Measurements from ENCODE around the gene KLKB1.

Gene KLKB1

DNA sequence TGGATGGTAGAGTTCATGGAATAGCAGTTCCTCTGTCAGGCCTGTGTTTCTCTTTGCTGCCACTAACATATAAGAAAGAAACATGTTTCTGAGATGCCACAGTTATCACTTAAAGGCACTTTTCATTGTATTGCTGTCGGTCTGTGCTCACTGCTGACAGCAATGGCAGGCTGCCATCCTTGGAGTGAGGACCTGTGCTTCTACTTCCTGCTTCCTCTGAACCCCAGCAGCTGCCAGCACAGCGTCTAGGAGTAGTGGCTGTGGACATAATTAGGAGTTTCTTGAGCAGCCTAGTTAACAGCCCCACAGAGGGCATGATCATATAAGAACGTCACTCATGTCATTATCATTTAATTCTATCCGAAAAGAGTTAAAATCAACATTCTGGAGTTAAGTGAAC lies 69.2 kb downstream of the KLKB1 start:
- no peaks in the 10 kb centered on the region for H3K9me3 ChIP-seq (ENCODE audit: control insufficient read depth in 2 of 2, low read length in 2 of 2)
- H3K4me1 ChIP-seq (ENCODE audit: control insufficient read depth, insufficient read depth, low read length), result no peaks in the 10 kb centered on the region
- H3K36me3 ChIP-seq (ENCODE audit: control insufficient read depth in 2 of 2, insufficient read depth in 2 of 2, low read length in 2 of 2), result no peaks in the 10 kb centered on the region
- H3K4me3 ChIP-seq (ENCODE audit: low read length in 2 of 2), result no peak overlapping the region
- H3K27ac ChIP-seq (ENCODE audit: low read length), result no peak overlapping the region
- no peak overlapping the region for H3K9ac ChIP-seq (ENCODE audit: low read length in 2 of 2)
- peaks cover 10 to 13% of the 10 kb centered on the region in 2 donors for H3K27me3 ChIP-seq (ENCODE audit: control insufficient read depth in 1 of 2, insufficient read depth in 2 of 2, low read length in 2 of 2)

DNA sequence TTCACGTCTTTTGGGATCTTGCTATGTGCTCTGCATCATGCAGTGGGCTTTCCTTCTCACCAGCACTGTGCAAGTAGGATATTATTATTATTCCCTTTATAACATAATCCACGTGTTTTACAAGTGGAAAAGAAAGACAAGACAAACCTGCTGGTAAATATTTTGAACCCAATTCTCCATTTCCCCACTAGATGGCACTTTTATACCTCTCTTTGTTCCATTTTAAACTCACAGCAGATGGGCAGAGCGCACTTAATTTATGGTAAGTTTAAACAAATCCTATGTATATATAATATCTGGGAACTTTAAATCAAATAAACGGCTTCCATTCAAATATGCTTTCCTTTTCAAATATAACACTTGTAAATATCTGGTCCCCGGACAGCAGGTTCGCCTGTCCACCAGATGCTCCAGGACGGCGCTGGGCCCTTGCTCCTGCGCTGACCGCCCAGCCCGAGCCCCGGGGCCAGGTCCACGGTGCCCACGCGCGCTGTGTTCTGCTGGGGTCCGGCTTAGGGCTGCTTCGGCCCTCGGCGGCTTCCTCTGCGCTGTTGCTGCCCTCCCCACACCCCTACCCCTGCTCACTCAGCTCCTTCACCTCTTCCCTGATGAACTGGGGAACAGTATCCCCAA lies 69.8 kb downstream of the KLKB1 start:
- H3K4me1 ChIP-seq (ENCODE audit: control insufficient read depth, insufficient read depth, low read length), result no peaks in the 10 kb centered on the region
- H3K9me3 ChIP-seq (ENCODE audit: control insufficient read depth in 2 of 2, low read length in 2 of 2), result no peaks in the 10 kb centered on the region
- no peaks in the 10 kb centered on the region for H3K36me3 ChIP-seq (ENCODE audit: control insufficient read depth in 2 of 2, insufficient read depth in 2 of 2, low read length in 2 of 2)
- peaks cover 8 to 13% of the 10 kb centered on the region in 2 donors for H3K27me3 ChIP-seq (ENCODE audit: control insufficient read depth in 1 of 2, insufficient read depth in 2 of 2, low read length in 2 of 2)
- H3K4me3 ChIP-seq (ENCODE audit: low read length in 2 of 2), result no peak overlapping the region
- H3K27ac ChIP-seq (ENCODE audit: low read length), result no peak overlapping the region
- no peak overlapping the region for H3K9ac ChIP-seq (ENCODE audit: low read length in 2 of 2)

- no peaks in the 10 kb centered on the region for H3K36me3 ChIP-seq (ENCODE audit: control insufficient read depth in 2 of 2, insufficient read depth in 2 of 2, low read length in 2 of 2)
- H3K27ac ChIP-seq (ENCODE audit: low read length), result no peak overlapping the region
- H3K9ac ChIP-seq (ENCODE audit: low read length in 2 of 2), result no peak overlapping the region
- H3K27me3 ChIP-seq (ENCODE audit: control insufficient read depth in 1 of 2, insufficient read depth in 2 of 2, low read length in 2 of 2), result peaks cover 8 to 13% of the 10 kb centered on the region in 2 donors
- H3K4me1 ChIP-seq (ENCODE audit: control insufficient read depth, insufficient read depth, low read length), result no peaks in the 10 kb centered on the region
- no peaks in the 10 kb centered on the region for H3K9me3 ChIP-seq (ENCODE audit: control insufficient read depth in 2 of 2, low read length in 2 of 2)
- H3K4me3 ChIP-seq (ENCODE audit: low read length in 2 of 2), result no peak overlapping the region
These were observed 70.8 kb downstream of the KLKB1 start for GRCh38 chr4:186298031-186298647.

- Histone ChIP-seq H3K4me3 (ENCODE audit: low read length in 2 of 2) (no peak overlapping the region), H3K9me3 (ENCODE audit: control insufficient read depth in 2 of 2, low read length in 2 of 2) (no peaks in the 10 kb centered on the region), H3K9ac (ENCODE audit: low read length in 2 of 2) (no peak overlapping the region), H3K27ac (ENCODE audit: low read length) (no peak overlapping the region), H3K36me3 (ENCODE audit: control insufficient read depth in 2 of 2, insufficient read depth in 2 of 2, low read length in 2 of 2) (no peaks in the 10 kb centered on the region), H3K27me3 (ENCODE audit: control insufficient read depth in 1 of 2, insufficient read depth in 2 of 2, low read length in 2 of 2) (peaks cover 8 to 13% of the 10 kb centered on the region in 2 donors), H3K4me1 (ENCODE audit: control insufficient read depth, insufficient read depth, low read length) (no peaks in the 10 kb centered on the region)
These were observed 72.0 kb downstream of the KLKB1 start for GRCh38 chr4:186299291-186299690.

- no peaks in the 10 kb centered on the region for H3K4me1 ChIP-seq (ENCODE audit: control insufficient read depth, insufficient read depth, low read length)
- no peaks in the 10 kb centered on the region for H3K36me3 ChIP-seq (ENCODE audit: control insufficient read depth in 2 of 2, insufficient read depth in 2 of 2, low read length in 2 of 2)
- no peak overlapping the region for H3K9ac ChIP-seq (ENCODE audit: low read length in 2 of 2)
- H3K4me3 ChIP-seq (ENCODE audit: low read length in 2 of 2), result no peak overlapping the region
- peaks cover 8 to 13% of the 10 kb centered on the region in 2 donors for H3K27me3 ChIP-seq (ENCODE audit: control insufficient read depth in 1 of 2, insufficient read depth in 2 of 2, low read length in 2 of 2)
- no peak overlapping the region for H3K27ac ChIP-seq (ENCODE audit: low read length)
- H3K9me3 ChIP-seq (ENCODE audit: control insufficient read depth in 2 of 2, low read length in 2 of 2), result no peaks in the 10 kb centered on the region
These were observed 73.5 kb downstream of the KLKB1 start for GRCh38 chr4:186300659-186301390.

GRCh38 chr4:186304216-186304615 lies 76.9 kb downstream of the KLKB1 start:
- H3K27me3 ChIP-seq (ENCODE audit: control insufficient read depth in 1 of 2, insufficient read depth in 2 of 2, low read length in 2 of 2), result no peaks in the 10 kb centered on the region
- no peaks in the 10 kb centered on the region for H3K36me3 ChIP-seq (ENCODE audit: control insufficient read depth in 2 of 2, insufficient read depth in 2 of 2, low read length in 2 of 2)
- peaks cover 9% of the 10 kb centered on the region for H3K4me1 ChIP-seq (ENCODE audit: control insufficient read depth, insufficient read depth, low read length)
- no peak overlapping the region for H3K4me3 ChIP-seq (ENCODE audit: low read length in 2 of 2)
- H3K27ac ChIP-seq (ENCODE audit: low read length), result no peak overlapping the region
- H3K9ac ChIP-seq (ENCODE audit: low read length in 2 of 2), result no peak overlapping the region
- no peaks in the 10 kb centered on the region for H3K9me3 ChIP-seq (ENCODE audit: control insufficient read depth in 2 of 2, low read length in 2 of 2)

- no peak overlapping the region for H3K4me3 ChIP-seq (ENCODE audit: low read length in 2 of 2)
- no peak overlapping the region for H3K9ac ChIP-seq (ENCODE audit: low read length in 2 of 2)
- H3K27ac ChIP-seq (ENCODE audit: low read length), result no peak overlapping the region
- no peaks in the 10 kb centered on the region for H3K36me3 ChIP-seq (ENCODE audit: control insufficient read depth in 2 of 2, insufficient read depth in 2 of 2, low read length in 2 of 2)
- H3K27me3 ChIP-seq (ENCODE audit: control insufficient read depth in 1 of 2, insufficient read depth in 2 of 2, low read length in 2 of 2), result no peaks in the 10 kb centered on the region
- H3K4me1 ChIP-seq (ENCODE audit: control insufficient read depth, insufficient read depth, low read length), result peaks cover 9% of the 10 kb centered on the region
- H3K9me3 ChIP-seq (ENCODE audit: control insufficient read depth in 2 of 2, low read length in 2 of 2), result no peaks in the 10 kb centered on the region
These were observed 77.7 kb downstream of the KLKB1 start for GRCh38 chr4:186304866-186305505.

GRCh38 chr4:186307497-186307896 lies 80.2 kb downstream of the KLKB1 start:
- Histone ChIP-seq H3K4me3 (ENCODE audit: low read length in 2 of 2) (peak overlapping the region in 1 of 2 donors; percentile 22), H3K27me3 (ENCODE audit: control insufficient read depth in 1 of 2, insufficient read depth in 2 of 2, low read length in 2 of 2) (no peaks in the 10 kb centered on the region), H3K9ac (ENCODE audit: low read length in 2 of 2) (no peak overlapping the region), H3K9me3 (ENCODE audit: control insufficient read depth in 2 of 2, low read length in 2 of 2) (no peaks in the 10 kb centered on the region), H3K27ac (ENCODE audit: low read length) (no peak overlapping the region), H3K4me1 (ENCODE audit: control insufficient read depth, insufficient read depth, low read length) (peaks cover 9% of the 10 kb centered on the region), H3K36me3 (ENCODE audit: control insufficient read depth in 2 of 2, insufficient read depth in 2 of 2, low read length in 2 of 2) (no peaks in the 10 kb centered on the region)

DNA sequence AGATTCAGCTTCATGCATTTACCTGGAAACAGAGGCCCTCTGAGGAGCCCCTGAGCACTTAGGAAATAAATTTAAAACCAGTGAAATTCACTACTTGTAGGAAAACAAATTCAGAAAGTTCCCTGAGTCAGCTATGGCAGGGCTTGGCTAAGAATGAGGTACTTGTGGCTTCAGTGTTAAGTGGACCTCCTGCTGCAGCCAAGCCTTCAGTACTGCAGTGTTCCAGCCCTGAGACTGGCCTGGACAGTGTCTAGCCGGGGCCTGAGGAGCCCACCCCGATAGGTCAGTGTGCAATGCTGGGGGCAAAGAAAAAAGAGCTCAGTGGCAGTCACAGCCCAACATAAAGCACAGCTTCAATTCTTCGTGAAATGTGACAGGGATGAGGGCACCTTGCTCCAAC lies 80.6 kb downstream of the KLKB1 start:
- peak overlapping the region in 1 of 2 donors; percentile 22 for H3K4me3 ChIP-seq (ENCODE audit: low read length in 2 of 2)
- peaks cover 9% of the 10 kb centered on the region for H3K4me1 ChIP-seq (ENCODE audit: control insufficient read depth, insufficient read depth, low read length)
- H3K9ac ChIP-seq (ENCODE audit: low read length in 2 of 2), result no peak overlapping the region
- no peaks in the 10 kb centered on the region for H3K36me3 ChIP-seq (ENCODE audit: control insufficient read depth in 2 of 2, insufficient read depth in 2 of 2, low read length in 2 of 2)
- no peaks in the 10 kb centered on the region for H3K27me3 ChIP-seq (ENCODE audit: control insufficient read depth in 1 of 2, insufficient read depth in 2 of 2, low read length in 2 of 2)
- no peak overlapping the region for H3K27ac ChIP-seq (ENCODE audit: low read length)
- H3K9me3 ChIP-seq (ENCODE audit: control insufficient read depth in 2 of 2, low read length in 2 of 2), result no peaks in the 10 kb centered on the region

Measured in stomach smooth muscle (tissue), 2 donors.